Epidermal melanocyte (primary cell): Measurements from ENCODE around the gene ANKAR.
A peak's percentile ranks its signal among the peaks of the same experiment; 100 is the strongest.
"Not testable (repeated sequence)": the region's sequence is repeated elsewhere in the genome, so short reads cannot be mapped to it uniquely, and the experiment has no call there.

ENCODE experiments used
- DNase-seq: peaks from one replicate; pipeline ENCODE4 v3.0.0; 2011; ENCODE audit warnings: low spot score; ENCODE audit not compliant: insufficient read length

ANKAR gene

DNA sequence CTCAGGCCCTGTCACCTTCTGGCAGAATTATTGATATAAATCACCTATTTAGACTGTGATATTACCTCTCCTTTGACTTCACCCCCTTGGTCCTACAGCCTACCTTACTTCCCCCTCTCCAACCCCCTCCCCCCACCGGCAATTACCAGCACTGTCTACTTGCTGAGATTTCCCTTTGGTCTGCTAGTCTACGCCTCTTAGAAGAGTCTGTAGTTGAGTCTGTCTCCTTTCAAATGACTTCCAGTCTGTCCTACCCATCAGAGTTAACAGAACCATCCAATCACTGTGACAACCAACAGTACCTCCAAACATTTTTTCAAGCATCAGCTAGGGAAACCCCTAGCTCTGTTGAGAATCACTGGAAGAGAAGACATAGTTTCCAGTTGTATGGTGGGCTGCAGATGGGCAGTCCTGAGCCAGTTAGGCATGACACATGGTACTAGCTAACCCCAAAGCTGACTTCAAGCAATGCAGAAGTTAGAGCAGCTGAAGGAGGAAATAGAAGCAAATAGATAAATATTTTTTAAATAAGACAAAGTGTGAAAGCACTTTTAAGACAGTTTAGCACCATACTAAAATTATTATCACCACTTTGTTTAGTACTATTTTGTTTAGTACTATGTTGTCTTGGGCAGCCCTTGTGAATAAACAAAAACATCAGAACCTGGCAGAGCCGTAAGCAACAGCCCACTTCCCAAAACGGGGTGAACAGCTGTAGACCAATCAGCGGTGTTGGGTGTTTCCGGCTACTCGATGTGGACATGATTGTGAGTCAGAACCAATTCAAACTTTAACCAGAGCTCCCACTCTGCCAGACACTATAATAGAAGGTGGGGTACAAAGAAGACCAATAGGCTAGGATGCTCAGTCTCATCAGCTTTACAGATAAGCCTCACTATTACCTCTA, 15.9 kb upstream of the ANKAR start:
- DNase-seq, result no peak

- no peak for DNase-seq
Measured at GRCh38 chr2:189659734-189660133, 14.7 kb upstream of the ANKAR start.

- DNase-seq, result no peak
Measured at GRCh38 chr2:189660803-189661147, 13.7 kb upstream of the ANKAR start.

GRCh38 chr2:189661148-189661956, 13.1 kb upstream of the ANKAR start, which contains the start of gene ASNSD1:
Gene ASNSD1, plus strand, starts transcription at chr2:189661459. Its CDS starts 4,674 bp downstream, at chr2:189666133.
- peak; percentile 100 for DNase-seq

DNA sequence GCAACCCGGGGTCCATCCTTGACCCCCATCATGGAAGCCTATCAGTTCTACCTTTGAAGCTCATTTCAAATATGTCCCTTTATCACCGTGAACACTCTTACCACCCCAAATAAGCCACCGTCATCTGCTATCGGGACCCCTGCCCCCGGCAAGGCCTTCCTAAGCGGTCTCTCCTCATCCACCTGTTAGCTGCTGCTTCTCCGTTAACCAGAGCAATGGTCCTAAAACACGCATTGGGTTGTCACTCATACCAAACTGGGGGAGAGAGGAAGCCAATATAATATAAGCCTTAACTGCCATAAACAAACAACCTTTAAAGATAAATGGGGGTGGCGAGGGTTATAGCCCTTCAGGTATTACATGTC, 12.5 kb upstream of the ANKAR start:
- DNase-seq, result no peak

GRCh38 chr2:189662669-189663226, 11.7 kb upstream of the ANKAR start:
- DNase-seq, result no peak

DNA sequence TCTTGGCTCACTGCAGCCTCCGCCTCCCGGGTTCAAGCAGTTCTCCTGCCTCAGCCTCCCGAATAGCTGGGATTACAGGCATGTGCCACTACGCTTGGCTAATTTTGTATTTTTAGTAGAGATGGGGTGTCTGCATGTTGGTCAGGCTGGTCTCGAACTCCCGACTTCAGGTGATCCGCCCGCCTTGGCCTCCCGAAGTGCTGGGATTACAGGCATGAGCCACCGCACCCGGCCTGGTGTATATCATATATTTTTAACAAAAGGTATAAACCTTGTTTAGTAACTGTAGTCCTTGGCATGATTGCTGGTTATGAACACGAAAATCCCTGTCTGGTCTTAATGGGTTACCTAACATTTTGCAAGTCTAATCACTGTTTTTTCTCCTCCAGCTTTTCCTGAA, 11.2 kb upstream of the ANKAR start:
- DNase-seq, result not testable (repeated sequence)

DNA sequence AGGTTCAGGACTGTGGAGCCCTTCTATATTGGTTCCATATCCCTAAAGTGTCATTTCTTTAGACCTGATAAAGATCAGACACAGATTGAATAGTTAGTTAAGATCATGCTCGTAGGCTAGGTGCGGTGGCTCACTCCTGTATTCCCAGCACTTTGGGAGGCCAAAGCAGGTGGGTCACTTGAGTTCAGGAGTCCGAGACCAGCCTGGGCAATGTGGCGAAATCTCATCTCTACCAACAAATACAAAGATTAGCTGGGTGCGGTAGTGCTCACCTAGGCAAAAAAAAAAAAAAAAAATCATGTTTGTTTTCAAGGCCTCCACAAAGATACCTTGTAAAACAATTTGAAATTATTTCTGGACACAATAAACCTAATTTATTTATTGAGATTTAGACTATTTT, 4.6 kb upstream of the ANKAR start:
- DNase-seq, result no peak

DNA sequence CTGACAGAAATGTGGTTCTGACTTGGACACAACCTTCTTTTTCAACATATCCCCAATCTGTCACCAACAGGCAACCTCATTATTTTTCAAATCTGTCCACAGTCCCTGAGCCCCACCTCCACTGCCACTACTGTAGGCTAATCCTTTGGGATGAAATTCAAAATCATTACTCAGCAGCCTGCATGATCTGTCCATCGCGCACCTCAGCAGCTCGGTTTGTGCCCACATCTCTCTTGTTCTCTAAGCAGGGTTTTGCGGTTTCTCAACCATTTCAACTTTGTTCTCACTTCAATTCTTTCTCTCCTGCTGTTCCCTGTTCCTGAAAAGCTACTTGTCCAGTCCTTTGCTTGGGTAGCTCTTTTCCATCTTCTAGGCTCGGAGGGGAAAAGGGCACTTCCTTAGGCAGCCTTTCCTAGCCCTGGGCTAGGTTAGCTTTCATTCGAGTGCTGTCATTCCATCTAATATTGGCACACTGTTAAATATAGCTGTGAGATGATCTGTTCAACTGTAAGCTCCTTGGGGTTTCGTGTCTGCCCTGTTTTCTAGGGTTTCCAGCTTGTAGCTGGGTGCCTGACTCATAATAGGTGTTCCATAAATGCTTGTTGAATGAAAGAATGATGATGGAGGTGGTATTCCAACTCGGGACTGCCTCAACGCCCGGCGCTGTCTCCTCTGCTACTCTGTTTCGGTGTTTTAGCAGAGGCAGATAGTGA, 653 bp upstream of the ANKAR start:
- DNase-seq, result no peak

DNA sequence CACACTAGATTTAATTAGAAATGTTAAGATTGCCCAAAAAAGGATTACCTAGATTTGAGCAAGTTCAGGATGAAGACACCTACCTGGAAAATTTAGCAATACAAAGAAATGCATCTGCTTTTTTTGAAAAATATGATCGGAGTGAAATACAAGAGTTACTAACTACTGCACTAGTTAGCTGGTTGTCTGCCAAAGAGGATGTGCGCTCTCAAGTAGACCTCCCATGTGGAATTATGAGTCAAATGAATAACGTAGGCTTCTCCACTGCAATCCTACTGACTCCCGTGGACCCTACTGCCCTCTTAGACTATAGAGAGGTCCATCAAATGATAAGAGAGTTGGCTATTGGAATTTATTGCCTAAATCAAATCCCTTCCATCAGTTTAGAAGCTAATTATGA, 2.0 kb downstream of the ANKAR start:
- DNase-seq, result no peak

DNA sequence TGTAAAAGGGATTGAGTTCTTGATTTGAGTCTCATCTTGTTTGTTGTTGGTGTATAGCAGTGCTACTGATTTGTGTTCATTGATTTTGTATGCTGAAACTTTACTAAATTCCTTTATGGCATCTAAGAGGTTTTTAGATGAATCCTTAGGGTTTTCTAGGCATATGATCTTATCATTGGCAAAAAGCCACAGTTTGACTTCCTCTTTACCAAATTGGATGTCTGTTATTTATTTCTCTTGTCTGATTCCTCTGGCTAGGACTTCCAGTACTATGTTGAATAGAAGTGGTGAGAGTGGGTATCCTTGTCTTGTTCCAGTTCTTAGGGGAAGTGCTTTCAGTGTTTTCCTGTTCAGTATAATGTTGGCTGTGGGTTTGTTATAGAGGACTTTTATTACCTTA, 4.8 kb downstream of the ANKAR start:
- DNase-seq, result no peak

DNA sequence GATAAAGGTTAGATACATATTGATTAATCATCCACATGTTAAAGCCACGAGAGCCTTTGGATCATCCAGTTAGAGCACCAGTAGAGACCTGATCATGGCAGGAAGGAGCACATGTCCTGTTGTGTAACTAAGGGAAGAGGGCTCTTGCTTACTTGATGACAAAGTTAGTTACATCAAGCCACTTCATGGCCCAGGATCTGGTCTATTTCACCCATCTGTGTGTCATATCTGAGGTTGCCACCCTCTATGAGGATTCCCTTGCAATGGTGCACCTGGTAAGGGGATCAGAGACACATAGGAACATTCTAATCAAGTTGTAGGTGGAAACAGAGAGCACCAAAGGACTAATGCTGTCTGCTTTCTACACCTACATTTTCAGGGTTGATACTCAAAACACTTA, 6.7 kb downstream of the ANKAR start:
- no peak for DNase-seq

DNA sequence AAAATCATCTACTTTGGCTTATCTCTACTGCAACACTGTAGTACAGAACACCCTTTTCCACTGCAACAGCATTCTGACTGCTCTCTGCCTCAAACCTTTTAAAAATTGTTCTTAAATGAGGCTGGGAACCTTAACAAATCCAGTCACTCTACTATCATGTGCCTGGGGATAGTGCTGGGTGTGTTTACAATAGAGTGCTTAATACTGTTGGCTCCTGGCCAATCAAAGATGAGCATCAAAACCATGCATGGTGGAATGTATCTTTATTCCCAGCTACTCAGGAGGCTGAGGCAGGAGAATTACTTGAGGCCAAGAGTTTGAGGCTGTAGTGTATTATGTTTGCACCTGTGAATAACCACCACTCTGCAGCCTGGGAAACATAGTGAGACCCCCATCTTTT, 7.4 kb downstream of the ANKAR start:
- DNase-seq, result no peak

GRCh38 chr2:189683348-189683747, 8.9 kb downstream of the ANKAR start:
- no peak for DNase-seq

GRCh38 chr2:189684811-189685210, 10.3 kb downstream of the ANKAR start:
- no peak for DNase-seq

GRCh38 chr2:189685540-189686229, 11.2 kb downstream of the ANKAR start:
- DNase-seq, result no peak

GRCh38 chr2:189687796-189688195, 13.3 kb downstream of the ANKAR start:
- not testable (repeated sequence) for DNase-seq

DNA sequence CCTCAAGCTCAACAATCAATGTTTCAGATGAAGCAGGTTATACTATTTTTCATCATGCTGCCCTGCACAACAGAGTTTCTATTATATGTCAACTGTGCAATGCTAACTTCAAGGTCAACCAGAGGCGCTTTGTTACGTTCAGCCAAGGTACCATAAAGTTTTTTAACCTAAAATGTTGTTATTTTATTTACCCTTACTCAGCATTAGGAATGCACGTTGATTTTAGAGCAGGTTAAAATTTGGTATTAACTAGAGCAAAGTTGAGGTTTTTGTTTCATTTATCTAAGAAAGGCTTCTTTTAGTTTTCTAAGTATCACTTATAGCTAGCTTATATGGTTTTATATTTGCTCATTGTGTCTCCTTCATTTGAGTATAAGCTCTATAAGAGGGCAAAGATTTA, 21.8 kb downstream of the ANKAR start:
- DNase-seq, result no peak

DNA sequence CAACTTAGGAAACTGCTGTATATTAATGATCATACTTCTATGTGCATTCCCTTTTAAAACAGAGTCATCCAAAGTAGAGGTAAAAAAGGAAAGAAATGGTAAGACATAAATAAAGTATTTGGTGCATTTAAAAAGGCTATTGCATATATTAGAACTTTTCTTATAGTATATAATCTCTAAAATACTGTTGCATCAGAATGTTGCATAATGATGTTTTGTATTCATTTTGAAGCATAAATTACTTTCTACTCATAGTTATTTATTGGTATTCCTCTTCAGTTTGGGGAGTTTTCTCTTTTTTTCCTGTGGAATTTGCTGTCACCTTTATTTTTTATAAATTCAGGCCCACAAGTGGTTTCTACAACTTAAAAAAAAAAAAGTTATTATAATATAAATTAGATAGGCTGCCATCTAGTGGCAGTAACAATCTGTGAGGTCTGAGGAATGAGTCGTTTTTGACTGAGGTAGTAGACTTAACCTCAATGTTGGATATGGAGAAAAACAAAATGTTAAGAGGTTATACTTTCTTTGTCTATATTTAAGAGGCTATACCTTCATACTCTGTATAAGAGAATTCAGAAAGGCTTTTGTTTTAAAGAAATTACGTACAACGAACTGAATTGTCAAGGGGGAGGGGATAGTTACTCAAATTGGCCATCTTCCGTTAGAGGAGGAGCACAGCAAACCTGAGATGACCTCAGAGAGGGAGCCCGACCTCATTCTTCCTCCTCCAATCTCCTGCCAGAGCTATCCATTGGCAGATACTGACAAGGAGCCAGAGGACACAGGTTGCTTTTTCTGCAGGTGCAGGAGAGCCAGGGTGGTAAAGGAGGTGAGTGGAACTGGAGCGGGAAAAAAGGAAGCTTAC, 23.8 kb downstream of the ANKAR start:
- DNase-seq, result no peak

DNA sequence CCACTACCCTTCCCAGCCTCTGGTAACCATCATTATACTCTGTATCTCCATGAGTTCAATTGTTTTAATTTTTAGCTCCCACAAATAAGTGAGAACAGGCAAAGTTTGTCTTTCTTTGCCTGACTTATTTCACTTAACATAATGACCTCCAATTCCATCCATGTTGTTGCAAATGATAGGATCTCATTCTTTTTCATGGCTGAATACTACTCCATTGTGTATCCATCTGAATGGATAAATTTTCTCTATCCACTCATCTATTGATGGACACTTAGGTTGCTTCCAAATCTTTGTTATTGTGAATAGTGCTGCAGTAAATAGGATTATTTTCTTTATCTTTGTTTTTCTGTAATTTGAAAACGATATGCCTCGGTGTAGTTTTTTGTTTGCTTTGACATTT, 26.2 kb downstream of the ANKAR start:
- no peak for DNase-seq
